MG63 (cell line): ENCODE data around the gene UBQLNL. TPM values are rescaled to one million over a fixed set of nuclear protein-coding genes. Genes with fewer than 3 reads are reported as not detected.

ENCODE experiments used
- DNase-seq: peaks from one replicate; pipeline ENCODE4 v3.0.0-alpha.2; 2020
- H3K27me3 ChIP-seq: fragments of 250-450 bp; sonication (Bioruptor Pico); 2 replicates; pipeline ENCODE4 v1.5.1; 2020; ENCODE audit warnings: mild to moderate bottlenecking, moderate library complexity
- H3K36me3 ChIP-seq: fragments of 250-450 bp; sonication (Bioruptor Pico); 2 replicates; pipeline ENCODE4 v1.5.1; 2020; ENCODE audit warnings: mild to moderate bottlenecking, moderate library complexity
- H3K4me3 ChIP-seq: fragments of 250-450 bp; sonication (Bioruptor Pico); 2 replicates; pipeline ENCODE4 v1.5.1; 2020; ENCODE audit warnings: mild to moderate bottlenecking, moderate library complexity
- H3K9me3 ChIP-seq: fragments of 250-450 bp; sonication (Bioruptor Pico); 2 replicates; pipeline ENCODE4 v1.5.1; 2020; ENCODE audit warnings: mild to moderate bottlenecking, moderate library complexity
- total RNA-seq: library from RNA; depleted of rRNA; stranded (reverse); fragments of >200 nt; shearing (Covaris generic); gene quantifications from 2 replicates; pipeline ENCODE4 v1.2.3, GENCODE V29; 2014; ENCODE audit warnings: low replicate concordance; rRNA removed

The UBQLNL gene
- total RNA-seq, 1 experiment from 2014 or later = not detected

DNA sequence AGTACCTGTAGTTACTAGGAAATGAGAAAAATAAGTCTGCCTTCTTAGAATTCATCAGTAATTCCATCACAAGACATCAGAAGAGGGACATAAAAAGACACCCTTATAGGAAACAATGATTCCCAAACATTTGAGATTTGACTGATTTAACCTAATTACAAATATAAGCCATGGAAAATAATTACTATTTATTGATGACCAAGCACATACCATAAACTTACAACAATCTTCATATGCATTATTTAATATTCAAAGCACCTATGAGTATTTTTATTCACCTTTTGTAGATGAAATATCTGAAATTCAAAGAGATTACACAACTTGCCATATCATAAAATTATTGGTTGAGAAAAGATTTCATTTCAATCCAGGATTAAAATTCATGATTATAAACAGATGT, 42.6 kb downstream of the UBQLNL start:
- no peaks in the 10 kb centered on the region for H3K9me3 ChIP-seq
- no peak overlapping the region for H3K4me3 ChIP-seq
- peaks cover 11% of the 10 kb centered on the region for H3K27me3 ChIP-seq
- DNase-seq = no peak
- no peaks in the 10 kb centered on the region for H3K36me3 ChIP-seq

DNA sequence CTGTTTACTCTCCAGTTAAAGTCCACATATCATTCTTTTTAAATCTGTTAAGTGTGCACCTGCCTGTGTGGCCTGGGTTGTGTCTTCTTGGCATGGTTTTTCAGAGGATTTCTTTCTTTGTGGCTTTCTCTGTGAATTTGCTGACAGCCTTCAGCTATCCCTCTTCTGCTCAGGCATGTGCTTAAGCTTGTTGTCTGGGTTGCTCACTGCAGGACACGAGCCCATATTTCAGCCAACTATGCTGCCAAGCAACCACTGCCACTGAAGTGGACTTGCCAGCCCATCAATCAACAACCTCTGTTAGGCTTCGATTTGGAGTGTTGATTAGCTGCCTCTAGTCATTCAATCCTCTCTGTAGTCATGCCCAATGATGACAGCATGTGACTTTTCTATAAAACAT, 49.0 kb downstream of the UBQLNL start:
- no peak overlapping the region for H3K4me3 ChIP-seq
- no peak for DNase-seq
- H3K9me3 ChIP-seq = no peaks in the 10 kb centered on the region
- peaks cover 1% of the 10 kb centered on the region; the same call in 1 of the 2 replicates for H3K27me3 ChIP-seq
- H3K36me3 ChIP-seq = no peaks in the 10 kb centered on the region

Other genes starting within 250 kb of the UBQLNL start
- not detected in 2 replicates for gene HBE1, start 246.8 kb downstream of the UBQLNL start, total RNA-seq
- gene OR51B4, start 214.8 kb downstream of the UBQLNL start, total RNA-seq = not detected in 2 replicates
- not detected in 2 replicates for gene OR51B2, start 192.4 kb downstream of the UBQLNL start, total RNA-seq
- gene OR51B5, start 173.2 kb downstream of the UBQLNL start, total RNA-seq = 0.64 and 0.89 TPM in 2 replicates
- not detected in 2 replicates for gene OR51B6, start 165.2 kb downstream of the UBQLNL start, total RNA-seq
- gene OR51M1, start 132.9 kb downstream of the UBQLNL start, total RNA-seq = not detected in 2 replicates
- gene OR51Q1, start 94.6 kb downstream of the UBQLNL start, total RNA-seq = not detected in 2 replicates
- gene OR51I1, start 75.2 kb downstream of the UBQLNL start, total RNA-seq = not detected in 2 replicates
- not detected in 2 replicates for gene OR51I2, start 67.4 kb downstream of the UBQLNL start, total RNA-seq
- gene OR52D1, start 28.0 kb downstream of the UBQLNL start, total RNA-seq = not detected in 2 replicates
- gene UBQLN3, start 6.7 kb downstream of the UBQLNL start, total RNA-seq = not detected in 2 replicates
- not detected in 2 replicates for gene OR52H1, start 31.8 kb upstream of the UBQLNL start, total RNA-seq
- not detected in 2 replicates for gene OR52B6, start 64.2 kb upstream of the UBQLNL start, total RNA-seq
- 2.5 and 4.1 TPM in 2 replicates for gene TRIM6, start 79.9 kb upstream of the UBQLNL start, total RNA-seq
- 10.7 and 10.8 TPM in 2 replicates for gene TRIM34, start 108.3 kb upstream of the UBQLNL start, total RNA-seq
- 29.9 and 33.9 TPM in 2 replicates for gene TRIM5, start 168.4 kb upstream of the UBQLNL start, total RNA-seq
- gene TRIM22, start 173.1 kb upstream of the UBQLNL start, total RNA-seq = 1.7 and 8.8 TPM in 2 replicates
- gene OR56B1, start 219.7 kb upstream of the UBQLNL start, total RNA-seq = not detected in 2 replicates
- not detected in 2 replicates for gene OR52N4, start 237.5 kb upstream of the UBQLNL start, total RNA-seq